Keratinocyte (primary cell): Measurements from ENCODE around the gene OR8A1. TPM values are rescaled to one million over a fixed set of nuclear protein-coding genes. Genes with fewer than 3 reads are reported as not detected.

ENCODE experiments used
- DNase-seq: peaks from one replicate; pipeline ENCODE4 v3.0.0-alpha.2; 2011; ENCODE audit warnings: low read depth, missing footprints, low spot score
- FAIRE-seq: peaks from 2 replicates; lab custom pipeline; 2011; peaks lifted over from hg19 to GRCh38; lab: Jason Lieb, UNC
- H2AFZ ChIP-seq: 2 replicates; pipeline ENCODE4 v1.6.0; 2012; ENCODE audit warnings: low read length, control low read depth, inconsistent platforms; ENCODE audit not compliant: control insufficient read depth
- H3K27ac ChIP-seq: 2 replicates; pipeline ENCODE4 v1.5.1; 2011; ENCODE audit warnings: low read length; ENCODE audit not compliant: control insufficient read depth, insufficient read depth
- H3K27me3 ChIP-seq: 3 replicates; pipeline ENCODE4 v1.6.0; 2011; ENCODE audit warnings: low read length; ENCODE audit not compliant: control insufficient read depth, insufficient read depth; ENCODE audit errors: extremely low read depth
- H3K36me3 ChIP-seq, 2 experiments: 2 replicates in 1 of 2; 3 replicates in 1 of 2; pipeline ENCODE4 v1.5.1; 2011; ENCODE audit warnings: low read length in 2 of 2, mild to moderate bottlenecking in 1 of 2; ENCODE audit not compliant: control insufficient read depth in 2 of 2, insufficient read depth in 2 of 2; ENCODE audit errors: extremely low read depth in 1 of 2
- H3K4me1 ChIP-seq: 3 replicates; pipeline ENCODE4 v1.5.1; 2011; ENCODE audit warnings: low read length; ENCODE audit not compliant: control insufficient read depth, insufficient read depth; ENCODE audit errors: extremely low read depth
- H3K4me2 ChIP-seq: 3 replicates; pipeline ENCODE4 v1.6.0; 2011; ENCODE audit warnings: low read depth, low read length; ENCODE audit not compliant: control insufficient read depth, insufficient read depth; ENCODE audit errors: extremely low read depth
- H3K4me3 ChIP-seq, 3 experiments: fragments of 200-600 bp in 1 of 3; sonication (generic) in 1 of 3; 2 replicates in 2 of 3; 3 replicates in 1 of 3; pipeline ENCODE4 v1.5.1; 2011 to 2016; ENCODE audit warnings: low read length in 3 of 3, mild to moderate bottlenecking in 3 of 3, control low read depth in 2 of 3, inconsistent platforms in 1 of 3, low read depth in 1 of 3, mixed read lengths in 1 of 3, mixed run types in 1 of 3, moderate library complexity in 1 of 3; ENCODE audit not compliant: control insufficient read depth in 2 of 3, insufficient read depth in 2 of 3; ENCODE audit errors: extremely low read depth in 1 of 3
- H3K79me2 ChIP-seq: 2 replicates; pipeline ENCODE4 v1.6.0; 2012; ENCODE audit warnings: low read length; ENCODE audit not compliant: control insufficient read depth, insufficient read depth
- H3K9ac ChIP-seq: 3 replicates; pipeline ENCODE4 v1.6.0; 2011; ENCODE audit warnings: low read length; ENCODE audit not compliant: control insufficient read depth, insufficient read depth; ENCODE audit errors: extremely low read depth
- H3K9me1 ChIP-seq: 3 replicates; pipeline ENCODE4 v1.6.0; 2011; ENCODE audit warnings: low read length; ENCODE audit not compliant: control insufficient read depth, insufficient read depth; ENCODE audit errors: extremely low read depth
- H3K9me3 ChIP-seq: 2 replicates; pipeline ENCODE4 v1.5.1; 2012; ENCODE audit warnings: low read depth, low read length; ENCODE audit not compliant: control insufficient read depth
- H4K20me1 ChIP-seq: 3 replicates; pipeline ENCODE4 v1.6.0; 2011; ENCODE audit warnings: low read length; ENCODE audit not compliant: control insufficient read depth, insufficient read depth; ENCODE audit errors: extremely low read depth
- EZH2 ChIP-seq: IDR thresholded peaks from one replicate; pipeline ENCODE4 v1.6.1; 2012; ENCODE audit warnings: inconsistent platforms, mild to moderate bottlenecking, low read length, moderate library complexity
- dilution Hi-C: fragments of 300-500 bp; cut with MboI; formaldehyde crosslinking; loops from one replicate; pipeline ENCODE4 v1.7.0; 2020; ENCODE audit warnings: low sequenced_read_pairs; ENCODE audit not compliant: extremely low pct_ligation_motif_present
- polyA plus RNA-seq, 5 experiments: library from polyadenylated mRNA; depleted of rRNA in 3 of 5; stranded (reverse) in 3 of 5; stranded (forward) in 1 of 5; unstranded in 1 of 5; fragments of >200 nt; gene quantifications; 1 replicate in 1 of 5; 2 replicates in 3 of 5; 3 replicates in 1 of 5; pipeline versions ENCODE4 v1.2.1 to v1.2.3, GENCODE V29; 2011 to 2012; ENCODE audit warnings: missing spikeins in 2 of 5, low read depth in 1 of 5, low replicate concordance in 1 of 5
- TF ChIP-seq, protein P1 (sequence below), 3 experiments: IDR thresholded peaks in 1 of 3; conservative IDR thresholded peaks in 1 of 3; optimal IDR thresholded peaks in 1 of 3; 2 replicates in 2 of 3; 3 replicates in 1 of 3; pipeline versions ENCODE3 to v1.5.1; 2011; ENCODE audit warnings: low read length in 3 of 3, mild to moderate bottlenecking in 3 of 3, moderate library complexity in 2 of 3, control low read depth in 1 of 3, inconsistent platforms in 1 of 3; ENCODE audit not compliant: insufficient read depth in 2 of 3; ENCODE audit errors: extremely low read depth in 1 of 3

Gene OR8A1
- polyA plus RNA-seq, 1 donor (not counting 4 experiments of a cell fraction or from before 2014, with no cell fraction given) = not detected

DNA sequence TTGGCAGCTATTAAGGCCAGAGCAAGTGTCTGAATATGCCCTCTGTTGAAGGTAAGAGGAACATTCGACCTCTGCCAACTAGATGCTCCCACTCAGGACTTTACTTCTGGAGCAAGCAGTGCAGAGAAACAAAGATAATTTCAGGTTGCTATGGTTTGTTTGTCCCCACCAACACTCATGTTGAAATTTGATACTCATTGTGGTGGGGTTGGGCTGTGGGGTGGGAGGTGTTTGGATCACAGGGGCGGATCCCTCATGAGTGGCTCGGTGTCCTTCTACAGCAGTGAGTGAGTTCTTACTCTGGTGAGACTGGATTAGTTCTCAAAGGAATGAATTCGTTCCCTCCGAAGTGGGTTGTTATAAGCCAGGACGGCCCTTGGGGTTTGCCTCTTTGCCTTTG, 12.0 kb downstream of the OR8A1 start:
- FAIRE-seq = no peak

DNA sequence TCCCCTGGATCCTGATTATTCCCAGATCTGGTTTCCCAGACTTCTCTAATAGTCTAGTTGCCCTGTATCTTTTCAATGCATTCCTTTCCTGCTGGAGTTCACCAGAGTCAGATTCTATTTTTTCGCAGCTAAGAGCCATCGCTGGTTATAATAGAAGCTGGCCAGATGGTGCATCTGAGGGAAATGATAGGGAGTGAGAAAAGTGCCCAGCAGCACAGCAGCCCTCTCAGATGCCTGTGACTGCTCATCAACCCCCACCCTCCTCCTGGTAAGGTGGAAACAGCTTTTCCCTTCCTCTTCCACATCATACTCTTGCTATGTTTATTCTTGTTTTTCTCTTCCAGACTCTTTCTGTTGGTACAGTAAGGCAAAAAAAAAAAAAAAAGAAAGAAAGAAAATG, 12.8 kb downstream of the OR8A1 start:
- Histone ChIP-seq H3K27ac (no peak overlapping the region), H3K4me1 (no peaks in the 10 kb centered on the region), H2AFZ (no peak overlapping the region), H3K4me3 (no peak overlapping the region), H3K9me1 (no peaks in the 10 kb centered on the region), H3K9ac (no peak overlapping the region), H3K9me3 (no peaks in the 10 kb centered on the region), H3K27me3 (no peaks in the 10 kb centered on the region), H3K4me2 (no peak overlapping the region), H3K79me2 (no peaks in the 10 kb centered on the region), H3K36me3 (no peaks in the 10 kb centered on the region), H4K20me1 (no peaks in the 10 kb centered on the region)
- FAIRE-seq (no peak), DNase-seq (no peak)
- TF ChIP-seq EZH2 = no peak
- TF ChIP-seq, protein P1, sequence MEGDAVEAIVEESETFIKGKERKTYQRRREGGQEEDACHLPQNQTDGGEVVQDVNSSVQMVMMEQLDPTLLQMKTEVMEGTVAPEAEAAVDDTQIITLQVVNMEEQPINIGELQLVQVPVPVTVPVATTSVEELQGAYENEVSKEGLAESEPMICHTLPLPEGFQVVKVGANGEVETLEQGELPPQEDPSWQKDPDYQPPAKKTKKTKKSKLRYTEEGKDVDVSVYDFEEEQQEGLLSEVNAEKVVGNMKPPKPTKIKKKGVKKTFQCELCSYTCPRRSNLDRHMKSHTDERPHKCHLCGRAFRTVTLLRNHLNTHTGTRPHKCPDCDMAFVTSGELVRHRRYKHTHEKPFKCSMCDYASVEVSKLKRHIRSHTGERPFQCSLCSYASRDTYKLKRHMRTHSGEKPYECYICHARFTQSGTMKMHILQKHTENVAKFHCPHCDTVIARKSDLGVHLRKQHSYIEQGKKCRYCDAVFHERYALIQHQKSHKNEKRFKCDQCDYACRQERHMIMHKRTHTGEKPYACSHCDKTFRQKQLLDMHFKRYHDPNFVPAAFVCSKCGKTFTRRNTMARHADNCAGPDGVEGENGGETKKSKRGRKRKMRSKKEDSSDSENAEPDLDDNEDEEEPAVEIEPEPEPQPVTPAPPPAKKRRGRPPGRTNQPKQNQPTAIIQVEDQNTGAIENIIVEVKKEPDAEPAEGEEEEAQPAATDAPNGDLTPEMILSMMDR (optimal IDR thresholded peaks at IDR 0.05 in 1 of 3, IDR thresholded peaks at IDR 0.05 in 1 of 3, conservative IDR thresholded peaks at IDR 0.05 in 1 of 3; ENCODE audit: extremely low read depth in 1 of 3, insufficient read depth in 2 of 3, low read length in 3 of 3) = no peak
- dilution Hi-C loops = no loop called here

More for the DNA sequence above, 12.0 kb downstream of the OR8A1 start:
- Histone ChIP-seq H3K79me2 (no peaks in the 10 kb centered on the region), H3K9ac (no peak overlapping the region), H3K9me3 (no peaks in the 10 kb centered on the region), H3K4me3 (no peak overlapping the region), H3K36me3 (no peaks in the 10 kb centered on the region), H4K20me1 (no peaks in the 10 kb centered on the region), H3K4me1 (no peaks in the 10 kb centered on the region), H3K4me2 (no peak overlapping the region), H3K9me1 (no peaks in the 10 kb centered on the region), H3K27ac (no peak overlapping the region), H2AFZ (no peak overlapping the region), H3K27me3 (no peaks in the 10 kb centered on the region)
- DNase-seq = no peak
- dilution Hi-C loops = no loop called here
- no peak for TF ChIP-seq EZH2
- TF ChIP-seq, protein P1 (optimal IDR thresholded peaks at IDR 0.05 in 1 of 3, IDR thresholded peaks at IDR 0.05 in 1 of 3, conservative IDR thresholded peaks at IDR 0.05 in 1 of 3; ENCODE audit: extremely low read depth in 1 of 3, insufficient read depth in 2 of 3, low read length in 3 of 3) = no peak
